Activated naive CD4-positive, alpha-beta T cell treated with anti-CD3 and anti-CD28 coated beads, Interleukin-2, amount 50 U/mL, for 24 hours (primary cell): ENCODE data around the gene THSD7A.

Source experiments
- H3K27ac Mint-ChIP-seq: one replicate; pipeline ENCODE4 v1.8.0; 2021; ENCODE audit warnings: mild to moderate bottlenecking, mixed read lengths
- H3K27me3 Mint-ChIP-seq: one replicate; pipeline ENCODE4 v1.8.0; 2021; ENCODE audit warnings: mixed read lengths
- H3K36me3 Mint-ChIP-seq: one replicate; pipeline ENCODE4 v1.8.0; 2021; ENCODE audit warnings: mixed read lengths
- H3K4me1 Mint-ChIP-seq: one replicate; pipeline ENCODE4 v1.8.0; 2021; ENCODE audit warnings: mixed read lengths
- H3K4me3 Mint-ChIP-seq: one replicate; pipeline ENCODE4 v1.8.0; 2021; ENCODE audit warnings: mild to moderate bottlenecking, mixed read lengths
- H3K9me3 Mint-ChIP-seq: one replicate; pipeline ENCODE4 v1.8.0; 2021; ENCODE audit warnings: mixed read lengths

THSD7A gene

DNA sequence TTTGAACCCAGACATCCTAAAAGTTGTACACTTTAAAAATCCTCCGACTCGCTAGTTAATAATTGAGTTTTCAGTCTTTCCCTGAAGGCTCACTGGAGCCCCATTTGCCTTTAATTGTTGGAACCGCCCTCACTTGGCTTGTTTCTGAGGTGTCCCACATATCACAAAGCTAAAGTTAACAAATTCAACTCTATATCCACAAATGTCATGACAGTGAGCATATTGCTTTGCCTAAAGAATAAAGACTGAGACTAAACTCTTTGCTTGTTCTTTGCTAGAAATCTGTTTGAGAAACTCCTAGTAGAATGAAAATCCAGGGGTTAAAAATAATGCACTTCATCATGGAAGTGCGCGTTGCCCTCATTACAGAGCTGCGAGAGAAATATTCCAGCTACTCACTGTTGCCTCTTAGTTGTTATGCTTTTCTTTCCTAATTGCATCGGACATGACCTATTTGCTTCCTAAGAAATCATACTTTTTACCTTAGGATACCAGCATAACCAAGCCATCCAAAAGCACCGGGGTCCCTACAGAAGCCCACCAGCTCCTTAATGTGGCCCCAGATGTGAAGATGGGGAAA is 752 bp downstream of the THSD7A start:
- no peaks in the 10 kb centered on the region for H3K9me3 Mint-ChIP-seq
- peaks cover 29% of the 10 kb centered on the region for H3K27me3 Mint-ChIP-seq
- peaks cover 7% of the 10 kb centered on the region for H3K4me1 Mint-ChIP-seq
- peak overlapping the region; percentile 19 for H3K4me3 Mint-ChIP-seq
- H3K27ac Mint-ChIP-seq: no peak overlapping the region
- H3K36me3 Mint-ChIP-seq: no peaks in the 10 kb centered on the region

GRCh38 chr7:11830582-11831155 is 1.3 kb downstream of the THSD7A start:
- Mint-ChIP-seq H3K9me3 (no peaks in the 10 kb centered on the region), H3K36me3 (no peaks in the 10 kb centered on the region), H3K4me1 (peaks cover 7% of the 10 kb centered on the region), H3K27me3 (peaks cover 27% of the 10 kb centered on the region), H3K4me3 (no peak overlapping the region), H3K27ac (no peak overlapping the region)

GRCh38 chr7:11829954-11830353 is 2.0 kb downstream of the THSD7A start:
- no peaks in the 10 kb centered on the region for H3K9me3 Mint-ChIP-seq
- H3K36me3 Mint-ChIP-seq: no peaks in the 10 kb centered on the region
- H3K27me3 Mint-ChIP-seq: peaks cover 26% of the 10 kb centered on the region
- no peak overlapping the region for H3K27ac Mint-ChIP-seq
- no peak overlapping the region for H3K4me3 Mint-ChIP-seq
- H3K4me1 Mint-ChIP-seq: peaks cover 7% of the 10 kb centered on the region

GRCh38 chr7:11819947-11820346 is 12.1 kb downstream of the THSD7A start:
- no peaks in the 10 kb centered on the region for H3K36me3 Mint-ChIP-seq
- no peak overlapping the region for H3K4me3 Mint-ChIP-seq
- no peak overlapping the region for H3K27ac Mint-ChIP-seq
- no peaks in the 10 kb centered on the region for H3K27me3 Mint-ChIP-seq
- H3K4me1 Mint-ChIP-seq: no peaks in the 10 kb centered on the region
- H3K9me3 Mint-ChIP-seq: no peaks in the 10 kb centered on the region

GRCh38 chr7:11819271-11819670 is 12.7 kb downstream of the THSD7A start:
- H3K36me3 Mint-ChIP-seq: no peaks in the 10 kb centered on the region
- H3K4me3 Mint-ChIP-seq: no peak overlapping the region
- no peaks in the 10 kb centered on the region for H3K27me3 Mint-ChIP-seq
- no peaks in the 10 kb centered on the region for H3K9me3 Mint-ChIP-seq
- H3K27ac Mint-ChIP-seq: no peak overlapping the region
- H3K4me1 Mint-ChIP-seq: no peaks in the 10 kb centered on the region

DNA sequence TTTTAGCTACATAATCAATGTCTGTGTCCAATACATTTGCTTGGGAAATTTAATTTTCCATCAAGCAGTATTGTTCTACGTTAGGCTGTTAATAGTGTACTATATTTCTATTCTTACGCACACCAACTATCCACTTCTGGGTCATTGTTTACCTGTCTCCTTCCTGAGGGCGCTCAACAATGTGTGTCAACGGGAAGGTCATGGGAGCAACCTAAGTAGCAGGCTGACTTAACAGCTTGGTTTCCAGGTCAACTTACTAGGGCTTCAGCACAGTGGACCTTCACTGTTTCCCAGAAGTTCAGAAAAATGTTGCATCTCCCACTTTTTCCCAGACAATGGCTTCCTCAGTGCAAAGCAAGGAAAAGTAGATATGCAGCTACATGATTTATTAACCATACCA is 13.7 kb downstream of the THSD7A start:
- Mint-ChIP-seq H3K27me3 (no peaks in the 10 kb centered on the region), H3K36me3 (no peaks in the 10 kb centered on the region), H3K9me3 (no peaks in the 10 kb centered on the region), H3K27ac (no peak overlapping the region), H3K4me3 (no peak overlapping the region), H3K4me1 (no peaks in the 10 kb centered on the region)

- Mint-ChIP-seq H3K4me1 (no peaks in the 10 kb centered on the region), H3K27me3 (no peaks in the 10 kb centered on the region), H3K4me3 (no peak overlapping the region), H3K27ac (no peak overlapping the region), H3K36me3 (no peaks in the 10 kb centered on the region), H3K9me3 (no peaks in the 10 kb centered on the region)
Measured at GRCh38 chr7:11817111-11817740, 14.8 kb downstream of the THSD7A start.

GRCh38 chr7:11811709-11812108 is 20.3 kb downstream of the THSD7A start:
- H3K36me3 Mint-ChIP-seq: no peaks in the 10 kb centered on the region
- H3K9me3 Mint-ChIP-seq: no peaks in the 10 kb centered on the region
- no peak overlapping the region for H3K4me3 Mint-ChIP-seq
- no peak overlapping the region for H3K27ac Mint-ChIP-seq
- no peaks in the 10 kb centered on the region for H3K4me1 Mint-ChIP-seq
- no peaks in the 10 kb centered on the region for H3K27me3 Mint-ChIP-seq

DNA sequence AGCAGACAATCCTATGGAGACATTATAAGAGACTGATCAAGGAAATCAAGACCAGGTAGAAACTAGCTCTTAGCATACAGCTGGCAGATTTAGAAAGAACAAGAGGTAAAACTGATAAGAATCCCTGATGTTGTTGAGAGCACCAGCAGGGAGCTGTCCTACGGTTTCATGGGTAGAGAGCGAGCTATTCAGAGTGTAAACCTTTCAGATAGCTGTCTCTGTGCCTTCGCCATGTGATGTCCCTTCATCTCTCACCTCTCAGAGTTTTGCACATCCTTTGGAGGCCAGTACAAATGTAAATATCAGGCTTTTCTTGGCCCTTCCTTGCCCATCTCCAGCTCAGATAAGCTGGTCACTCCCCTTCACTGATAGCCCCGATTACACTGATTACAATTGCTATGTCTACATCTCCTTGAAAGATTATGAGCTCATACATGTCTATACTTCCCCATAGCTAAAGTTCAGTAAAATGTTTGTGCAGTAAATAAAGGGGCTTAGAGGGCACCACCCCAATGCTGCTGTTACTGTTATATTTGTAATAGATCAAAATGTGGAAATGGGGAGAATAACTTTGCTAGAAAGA is 21.9 kb downstream of the THSD7A start:
- Mint-ChIP-seq H3K27me3 (no peaks in the 10 kb centered on the region), H3K4me3 (no peak overlapping the region), H3K36me3 (no peaks in the 10 kb centered on the region), H3K27ac (no peak overlapping the region), H3K9me3 (no peaks in the 10 kb centered on the region), H3K4me1 (no peaks in the 10 kb centered on the region)

GRCh38 chr7:11807000-11807399 is 25.0 kb downstream of the THSD7A start:
- Mint-ChIP-seq H3K4me1 (no peaks in the 10 kb centered on the region), H3K27ac (no peak overlapping the region), H3K4me3 (no peak overlapping the region), H3K36me3 (no peaks in the 10 kb centered on the region), H3K27me3 (no peaks in the 10 kb centered on the region), H3K9me3 (no peaks in the 10 kb centered on the region)

GRCh38 chr7:11804621-11805020 is 27.4 kb downstream of the THSD7A start:
- Mint-ChIP-seq H3K4me1 (no peaks in the 10 kb centered on the region), H3K27ac (no peak overlapping the region), H3K27me3 (no peaks in the 10 kb centered on the region), H3K4me3 (no peak overlapping the region), H3K36me3 (no peaks in the 10 kb centered on the region), H3K9me3 (no peaks in the 10 kb centered on the region)

GRCh38 chr7:11795231-11795630 is 36.8 kb downstream of the THSD7A start:
- Mint-ChIP-seq H3K27ac (no peak overlapping the region), H3K9me3 (no peaks in the 10 kb centered on the region), H3K27me3 (no peaks in the 10 kb centered on the region), H3K4me1 (no peaks in the 10 kb centered on the region), H3K4me3 (no peak overlapping the region), H3K36me3 (no peaks in the 10 kb centered on the region)

DNA sequence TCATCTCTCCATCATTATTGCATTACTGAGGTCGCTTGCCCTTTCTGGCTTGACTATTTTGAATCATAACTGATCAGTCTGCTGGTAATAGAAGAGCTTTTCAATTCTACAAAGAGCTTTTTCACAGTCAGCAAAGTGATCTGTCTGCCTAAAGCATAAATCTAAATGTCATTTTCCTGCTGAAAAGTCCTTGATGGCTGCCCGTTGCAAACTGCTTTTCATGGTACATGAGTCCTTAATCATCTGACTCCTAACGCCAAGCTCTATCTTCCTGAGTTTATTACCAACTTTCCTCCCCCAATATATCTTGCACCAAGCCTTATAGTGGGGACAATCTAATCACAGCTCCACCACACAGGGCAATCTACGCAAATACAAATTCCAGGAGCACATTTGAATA is 39.8 kb downstream of the THSD7A start:
- Mint-ChIP-seq H3K27ac (no peak overlapping the region), H3K27me3 (no peaks in the 10 kb centered on the region), H3K4me1 (no peaks in the 10 kb centered on the region), H3K9me3 (no peaks in the 10 kb centered on the region), H3K36me3 (no peaks in the 10 kb centered on the region), H3K4me3 (no peak overlapping the region)

DNA sequence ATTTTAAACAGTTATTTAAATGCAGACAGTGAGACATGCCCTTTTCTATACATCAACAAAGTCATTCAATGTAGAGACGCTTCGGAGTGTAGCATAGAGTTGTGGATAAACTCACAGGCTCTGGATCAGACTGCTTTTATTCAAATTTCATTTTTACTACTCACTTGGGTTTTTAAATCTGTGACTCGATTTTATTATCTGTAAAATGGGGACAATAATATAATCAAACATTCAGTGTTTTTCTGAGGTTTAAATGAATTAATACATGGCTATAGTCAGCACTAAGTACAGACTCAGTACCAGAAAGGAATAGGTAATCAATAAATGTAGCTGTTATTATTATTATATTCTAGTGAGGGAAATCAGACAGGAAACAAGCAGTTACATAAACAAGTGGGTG is 43.4 kb downstream of the THSD7A start:
- H3K27ac Mint-ChIP-seq: no peak overlapping the region
- H3K27me3 Mint-ChIP-seq: no peaks in the 10 kb centered on the region
- H3K4me3 Mint-ChIP-seq: no peak overlapping the region
- no peaks in the 10 kb centered on the region for H3K4me1 Mint-ChIP-seq
- no peaks in the 10 kb centered on the region for H3K36me3 Mint-ChIP-seq
- H3K9me3 Mint-ChIP-seq: no peaks in the 10 kb centered on the region

DNA sequence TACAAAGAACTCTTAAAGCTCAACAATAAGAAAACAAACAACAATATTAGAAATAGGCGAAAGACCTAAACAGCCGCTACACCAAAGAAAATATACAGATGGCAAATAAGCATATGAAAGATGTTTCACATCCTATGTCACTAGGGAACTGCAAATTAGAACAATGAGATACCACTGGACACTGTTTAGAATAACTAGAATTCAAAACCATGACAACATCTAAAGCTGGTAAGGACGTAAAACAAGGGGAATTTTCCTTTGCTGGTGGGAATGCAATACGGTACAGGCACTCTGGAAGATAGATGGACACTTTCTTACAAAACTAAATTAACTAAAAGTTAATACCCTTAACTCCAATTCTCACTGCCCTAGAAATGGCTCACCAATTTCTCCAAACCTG is 44.5 kb downstream of the THSD7A start:
- Mint-ChIP-seq H3K27ac (no peak overlapping the region), H3K4me3 (no peak overlapping the region), H3K27me3 (no peaks in the 10 kb centered on the region), H3K36me3 (no peaks in the 10 kb centered on the region), H3K4me1 (no peaks in the 10 kb centered on the region), H3K9me3 (no peaks in the 10 kb centered on the region)

DNA sequence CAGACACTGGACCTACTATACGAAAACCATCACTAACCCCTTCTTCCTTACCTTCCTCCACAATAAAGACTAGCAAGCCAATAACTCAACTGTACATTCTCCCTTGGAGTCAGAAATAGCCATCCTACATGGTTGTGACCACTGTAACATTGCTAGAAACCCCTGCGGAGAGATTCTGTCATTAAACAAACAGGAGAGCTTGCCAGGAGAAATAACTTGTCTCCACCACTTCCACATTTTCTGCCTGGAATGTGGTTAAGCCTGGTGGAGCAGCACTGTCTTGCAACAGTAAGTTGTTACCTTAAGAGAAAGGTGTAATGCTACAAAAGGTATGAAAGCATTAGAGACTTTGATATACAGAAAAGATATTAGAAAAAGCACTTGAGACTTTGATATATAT is 45.8 kb downstream of the THSD7A start:
- Mint-ChIP-seq H3K9me3 (no peaks in the 10 kb centered on the region), H3K27ac (no peak overlapping the region), H3K4me1 (no peaks in the 10 kb centered on the region)

More for the DNA sequence above, 45.8 kb downstream of the THSD7A start:
- no peak overlapping the region for H3K4me3 Mint-ChIP-seq
- no peaks in the 10 kb centered on the region for H3K36me3 Mint-ChIP-seq
- H3K27me3 Mint-ChIP-seq: no peaks in the 10 kb centered on the region
